Fibroblast of villous mesenchyme (primary cell): ENCODE results near the gene ZKSCAN8. TPM values are rescaled to one million over a fixed set of nuclear protein-coding genes. Genes with fewer than 3 reads are reported as not detected.
A peak's percentile ranks its signal among the peaks of the same experiment; 100 is the strongest.

ENCODE experiments used
- DNase-seq: peaks from one replicate; pipeline ENCODE4 v3.0.0-alpha.2; 2010; ENCODE audit warnings: low read depth
- H3K4me3 ChIP-seq: 2 replicates; pipeline ENCODE4 v1.5.1; 2011; ENCODE audit warnings: low read depth, mild to moderate bottlenecking, low read length
- CTCF ChIP-seq: IDR thresholded peaks from 2 replicates; pipeline ENCODE4 v1.5.1; 2012; ENCODE audit warnings: low read depth, mild to moderate bottlenecking, low read length; ENCODE audit not compliant: insufficient read depth
- total RNA-seq: library from RNA; depleted of rRNA; stranded (reverse); fragments of >200 nt; gene quantifications from 2 replicates; pipeline ENCODE4 v1.2.3, GENCODE V29; 2012

The ZKSCAN8 gene
- total RNA-seq, 1 donor = 20.3 TPM

- no peak for DNase-seq
- H3K4me3 ChIP-seq = no peak overlapping the region
- no peak for TF ChIP-seq CTCF
Measured at GRCh38 chr6:28200020-28200419, 58.3 kb downstream of the ZKSCAN8 start.

GRCh38 chr6:28203201-28203600 is 61.5 kb downstream of the ZKSCAN8 start:
- no peak for DNase-seq
- no peak for TF ChIP-seq CTCF
- H3K4me3 ChIP-seq = no peak overlapping the region

- no peak overlapping the region for H3K4me3 ChIP-seq
- TF ChIP-seq CTCF = no peak
- DNase-seq = no peak
Measured at GRCh38 chr6:28205879-28206278, 64.2 kb downstream of the ZKSCAN8 start.

- no peak for TF ChIP-seq CTCF
- no peak overlapping the region for H3K4me3 ChIP-seq
- no peak for DNase-seq
Measured at GRCh38 chr6:28206527-28206926, 64.8 kb downstream of the ZKSCAN8 start.

- no peak for DNase-seq
- peak overlapping the region; percentile 47 for H3K4me3 ChIP-seq
- no peak for TF ChIP-seq CTCF
Measured at GRCh38 chr6:28206928-28207509, 65.3 kb downstream of the ZKSCAN8 start.

GRCh38 chr6:28207510-28208110 is 65.9 kb downstream of the ZKSCAN8 start:
- DNase-seq = peak; percentile 30
- TF ChIP-seq CTCF = no peak
- peak overlapping the region; percentile 47 for H3K4me3 ChIP-seq

GRCh38 chr6:28208111-28208659 is 66.5 kb downstream of the ZKSCAN8 start:
- no peak for TF ChIP-seq CTCF
- peak overlapping the region; percentile 47 for H3K4me3 ChIP-seq
- no peak for DNase-seq
